Stimulated activated CD4-positive, alpha-beta T cell treated with anti-CD3 and anti-CD28 coated beads, Interleukin-15, amount 100 ng/mL, for 1 hour (primary cell): Measurements from ENCODE around the gene GPRASP3.
A peak's percentile ranks its signal among the peaks of the same experiment; 100 is the strongest.

Experiments used
- DNase-seq, 2 donors: peaks; one replicate each; pipeline ENCODE4 v3.0.0-alpha.2; 2020; ENCODE audit warnings: low read depth in 1 of 2, low spot score in 1 of 2

Gene GPRASP3

DNA sequence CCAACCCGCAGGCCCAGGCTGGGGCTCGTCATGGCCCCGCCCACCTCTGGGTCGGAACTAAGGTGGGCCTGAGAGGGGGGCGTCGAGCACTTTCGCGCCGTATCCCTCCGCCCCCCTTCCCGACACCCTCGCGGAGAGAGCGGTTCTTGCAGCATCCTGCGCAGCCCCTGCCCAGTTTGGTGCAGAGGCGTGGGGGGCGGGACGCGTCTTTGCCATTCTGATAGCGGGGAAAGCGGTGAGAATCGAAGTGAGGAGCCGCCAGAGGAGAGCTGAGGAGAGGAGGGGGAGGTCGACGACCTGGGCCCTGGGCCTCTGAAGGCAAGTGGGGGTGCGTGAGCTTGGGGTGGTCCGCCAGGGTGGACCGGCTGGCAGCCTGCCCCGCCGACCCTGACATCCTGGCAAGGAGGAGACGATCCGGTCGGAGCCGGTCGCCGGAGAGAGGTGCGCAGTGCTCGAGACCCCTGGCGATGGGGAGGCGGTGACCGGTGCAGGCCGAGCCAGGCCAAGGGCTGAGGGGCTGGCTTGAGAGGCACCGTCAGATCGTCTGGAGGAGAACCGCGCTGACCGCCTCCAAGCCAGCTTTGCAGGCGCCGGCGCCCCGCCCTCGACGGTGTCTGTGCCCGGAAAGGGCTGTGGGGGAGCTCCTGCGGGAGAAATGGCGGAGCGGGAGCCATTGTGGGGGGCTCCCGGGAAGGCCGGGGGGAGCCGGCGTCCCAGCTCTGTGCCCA is 25.5 kb downstream of the GPRASP3 start:
- DNase-seq = no peak

DNA sequence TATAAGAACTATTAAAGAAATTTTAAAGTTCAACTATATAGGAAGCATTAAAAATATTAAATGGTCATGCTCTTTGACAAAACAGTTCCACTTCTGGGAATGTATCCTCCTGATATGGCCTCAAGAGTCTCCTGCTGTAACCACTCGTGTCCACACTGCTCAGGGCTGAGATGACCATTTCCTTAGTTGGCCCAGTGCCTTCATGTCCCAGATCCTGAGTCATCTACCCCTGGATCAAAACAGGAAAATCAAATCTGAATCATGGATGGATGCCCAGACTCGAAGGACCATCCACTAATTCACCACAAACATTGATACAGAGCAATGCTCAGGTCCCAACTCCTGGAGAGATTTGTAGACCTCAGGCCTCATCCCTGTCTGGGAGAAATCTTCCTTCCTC is 44.7 kb downstream of the GPRASP3 start:
- DNase-seq = no peak

DNA sequence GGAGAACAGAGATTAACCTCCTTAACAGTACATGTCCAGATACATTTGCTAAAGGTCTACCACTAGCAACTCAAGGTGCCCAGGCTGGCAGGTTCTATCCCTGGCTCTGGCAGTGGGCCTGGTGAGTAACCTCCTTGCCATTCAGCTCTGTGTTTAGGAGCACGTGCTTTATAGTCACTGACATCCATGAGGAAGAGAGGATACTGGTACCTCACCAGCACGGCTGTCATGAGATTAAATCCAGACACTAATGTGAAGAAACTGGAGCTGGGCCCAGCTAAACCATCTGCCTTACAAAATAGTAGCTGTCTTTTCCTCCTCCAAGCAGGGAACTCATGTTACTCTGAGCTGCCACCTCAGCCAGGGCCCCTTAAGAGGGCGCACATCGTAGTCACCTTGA is 45.3 kb downstream of the GPRASP3 start:
- DNase-seq = no peak

DNA sequence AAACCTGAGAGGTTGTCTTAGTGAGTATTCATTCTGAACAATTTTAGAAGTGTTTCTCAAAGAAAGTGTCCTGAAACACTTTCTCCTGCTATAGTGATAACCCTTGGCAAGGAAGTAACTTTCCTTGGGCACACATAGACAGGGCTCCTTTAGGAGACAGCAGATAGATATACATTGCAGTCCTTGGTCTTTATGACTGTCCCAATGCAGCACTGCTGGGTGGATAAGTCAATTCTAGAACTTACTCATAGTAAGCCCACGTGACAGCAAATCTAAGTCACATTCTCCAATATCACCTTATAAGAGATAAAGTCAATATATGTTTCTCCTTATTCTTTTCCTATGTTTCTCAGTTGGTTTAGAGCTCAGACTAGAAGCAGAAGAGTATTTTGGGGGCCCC is 46.7 kb downstream of the GPRASP3 start:
- no peak for DNase-seq

DNA sequence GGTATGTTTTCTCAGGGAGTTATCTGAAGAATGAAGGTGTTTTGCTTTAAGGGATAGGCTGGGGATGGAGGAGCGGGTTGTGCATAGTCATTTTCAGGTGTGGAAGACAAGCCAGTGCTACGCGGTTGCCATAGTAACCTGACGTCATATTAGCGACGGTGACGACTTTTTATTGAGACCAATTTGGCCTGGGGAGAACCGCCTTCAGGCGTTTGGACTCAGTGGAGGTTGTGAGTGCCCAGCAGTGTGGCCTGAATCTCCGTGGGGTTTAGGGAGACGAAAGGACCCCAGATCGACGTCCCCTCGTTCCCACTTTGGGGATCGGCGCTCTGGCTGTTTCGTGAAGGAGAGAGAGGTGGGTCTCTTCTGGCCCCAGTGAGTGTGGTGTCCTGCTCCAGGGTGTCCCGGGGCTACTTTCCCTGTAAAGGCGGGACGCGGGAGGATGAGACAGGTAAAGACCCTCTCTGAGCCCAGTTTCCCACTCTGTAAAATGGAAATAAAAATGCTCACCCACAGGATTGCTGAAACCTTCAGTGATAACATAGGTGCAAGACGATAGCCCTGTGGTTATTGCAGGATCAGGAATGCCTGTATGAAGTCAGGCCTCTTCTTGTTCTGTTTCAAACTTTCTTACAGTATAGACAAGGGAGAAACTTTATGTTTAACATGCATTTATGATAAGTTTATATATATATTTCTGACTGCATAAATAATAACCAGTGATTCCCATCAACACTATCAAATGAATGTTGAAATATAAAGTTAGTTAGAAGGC is 48.6 kb downstream of the GPRASP3 start:
- peak; percentile 31 to 47 for DNase-seq
